Liver (tissue), 9 donors: Measurements from ENCODE around the gene GPR84. TPM values are rescaled to one million over a fixed set of nuclear protein-coding genes. Genes with fewer than 3 reads are reported as not detected.

Experiments used
- DNase-seq: peaks from one replicate; pipeline ENCODE4 v3.0.0-alpha.2; 2017; ENCODE audit warnings: low spot score
- H3K27ac ChIP-seq, 2 donors: one replicate each; pipeline ENCODE4 v1.7.0; 2013; ENCODE audit warnings: inconsistent platforms in 2 of 2, low read length in 2 of 2, control low read depth in 1 of 2, low read depth in 1 of 2, mild to moderate bottlenecking in 1 of 2
- H3K27me3 ChIP-seq, 4 donors: one replicate each; pipeline versions ENCODE4 v1.6.1 to v1.7.0; 2013; ENCODE audit warnings: low read length in 3 of 4, inconsistent platforms in 1 of 4, mild to moderate bottlenecking in 1 of 4, moderate library complexity in 1 of 4; ENCODE audit not compliant: control insufficient read depth in 4 of 4, insufficient read depth in 4 of 4
- H3K36me3 ChIP-seq, 4 donors: one replicate each; pipeline versions ENCODE4 v1.6.1 to v1.7.0; 2013; ENCODE audit warnings: low read length in 3 of 4, mild to moderate bottlenecking in 3 of 4, low read depth in 1 of 4, moderate library complexity in 1 of 4; ENCODE audit not compliant: control insufficient read depth in 4 of 4, insufficient read depth in 3 of 4
- H3K4me1 ChIP-seq, 4 donors: one replicate each; pipeline versions ENCODE4 v1.6.1 to v1.7.0; 2013; ENCODE audit warnings: low read length in 3 of 4, mild to moderate bottlenecking in 3 of 4, moderate library complexity in 1 of 4; ENCODE audit not compliant: control insufficient read depth in 4 of 4, insufficient read depth in 4 of 4
- H3K4me3 ChIP-seq, 3 donors: one replicate each; pipeline versions ENCODE4 v1.6.1 to v1.7.0; 2013; ENCODE audit warnings: low read length in 3 of 3, control low read depth in 1 of 3, low read depth in 1 of 3, mild to moderate bottlenecking in 1 of 3
- H3K9ac ChIP-seq, 2 donors: one replicate each; pipeline ENCODE4 v1.7.0; 2013; ENCODE audit warnings: low read length in 2 of 2, mild to moderate bottlenecking in 2 of 2, moderate library complexity in 2 of 2, control low read depth in 1 of 2, low read depth in 1 of 2
- H3K9me3 ChIP-seq, 4 donors: one replicate each; pipeline versions ENCODE4 v1.6.1 to v1.7.0; 2013; ENCODE audit warnings: low read length in 3 of 4; ENCODE audit not compliant: control insufficient read depth in 4 of 4
- EGR1 ChIP-seq, 2 donors: IDR thresholded peaks; 2 replicates each; pipeline ENCODE4 v1.6.1; 2016 to 2018; ENCODE audit warnings: antibody characterized with exemption in 2 of 2, low read depth in 2 of 2
- FOXA2 ChIP-seq: IDR thresholded peaks from 2 replicates; pipeline ENCODE4 v1.6.1; 2016; ENCODE audit warnings: antibody characterized with exemption
- GABPA ChIP-seq, 2 donors: IDR thresholded peaks in 1 of 2; conservative IDR thresholded peaks in 1 of 2; 2 replicates each; pipeline ENCODE4 v1.6.1; 2016; ENCODE audit warnings: antibody characterized with exemption in 2 of 2, mild to moderate bottlenecking in 1 of 2, moderate library complexity in 1 of 2
- HNF4A ChIP-seq, 2 donors: conservative IDR thresholded peaks; 2 replicates each; pipeline ENCODE4 v1.6.1; 2016; ENCODE audit warnings: antibody characterized with exemption in 2 of 2, mild to moderate bottlenecking in 2 of 2
- HNF4G ChIP-seq: IDR thresholded peaks from 2 replicates; pipeline ENCODE4 v1.6.1; 2016; ENCODE audit warnings: antibody characterized with exemption
- JUND ChIP-seq, 2 donors: IDR thresholded peaks; 2 replicates each; pipeline ENCODE4 v1.6.1; 2016; ENCODE audit warnings: antibody characterized with exemption in 2 of 2
- NR2F2 ChIP-seq: IDR thresholded peaks from 2 replicates; pipeline ENCODE4 v1.6.1; 2016; ENCODE audit warnings: antibody characterized with exemption
- RAD21 ChIP-seq, 2 donors: IDR thresholded peaks; 2 replicates each; pipeline ENCODE4 v1.6.1; 2016; ENCODE audit warnings: antibody characterized with exemption in 2 of 2, mild to moderate bottlenecking in 2 of 2
- RXRA ChIP-seq, 2 donors: IDR thresholded peaks; 2 replicates each; pipeline ENCODE4 v1.6.1; 2017 to 2018; ENCODE audit warnings: antibody characterized with exemption in 2 of 2, mild to moderate bottlenecking in 1 of 2
- SP1 ChIP-seq: IDR thresholded peaks from 2 replicates; pipeline ENCODE4 v1.6.1; 2018; ENCODE audit warnings: antibody characterized with exemption, mild to moderate bottlenecking
- TAF1 ChIP-seq: conservative IDR thresholded peaks from 2 replicates; pipeline ENCODE4 v1.6.1; 2016; ENCODE audit warnings: antibody characterized with exemption, mild to moderate bottlenecking
- YY1 ChIP-seq: IDR thresholded peaks from 2 replicates; pipeline ENCODE4 v1.6.1; 2016; ENCODE audit warnings: antibody characterized with exemption, mild to moderate bottlenecking
- WGBS: extraction: QIAGEN DNeasy Blood & Tissue Kit; methylation state at CpG from one replicate; pipeline ENCODE4 v1.1.7; 2013; 5-methylcytosine and 5-hydroxymethylcytosine counted together
- polyA plus RNA-seq, 2 donors: library from polyadenylated mRNA; stranded (reverse) in 1 of 2; unstranded in 1 of 2; fragments of 200-250 nt in 1 of 2; fragments of >200 nt in 1 of 2; fragmentation: Nextera tagmentation in 1 of 2; extraction: Ambion mirVana in 1 of 2; gene quantifications; one replicate each; pipeline versions ENCODE4 v1.2.1 to v1.2.3, GENCODE V29; 2013 to 2015
- total RNA-seq, 2 donors: library from RNA; depleted of rRNA; stranded (reverse); fragments of >200 nt; gene quantifications; one replicate each; pipeline ENCODE4 v1.2.3, GENCODE V29; 2014
- TF ChIP-seq, protein P1 (sequence below): IDR thresholded peaks from 2 replicates; pipeline ENCODE4 v1.6.1; 2016; ENCODE audit warnings: antibody characterized with exemption
- TF ChIP-seq, protein P2 (sequence below): IDR thresholded peaks from 2 replicates; pipeline ENCODE4 v1.6.1; 2016; ENCODE audit warnings: antibody characterized with exemption, mild to moderate bottlenecking
- TF ChIP-seq, protein P3 (sequence below): fragments of 150-350 bp; IDR thresholded peaks from 2 replicates; pipeline ENCODE4 v1.5.1; 2017; ENCODE audit warnings: improper control_type of control experiment, low read depth, low read length; ENCODE audit not compliant: missing input control
- TF ChIP-seq, protein P4 (sequence below): IDR thresholded peaks from 2 replicates; pipeline ENCODE4 v1.6.1; 2016; ENCODE audit warnings: antibody characterized with exemption
- donor health status: healthy.
- donor health status: healthy.
- donor health status: healthy.
- donor health status: healthy.
- donor health status: healthy.

The GPR84 gene
- total and polyA plus RNA-seq, 4 donors: 0.09 to 0.37 (median 0.33) TPM; not detected in 1

DNA sequence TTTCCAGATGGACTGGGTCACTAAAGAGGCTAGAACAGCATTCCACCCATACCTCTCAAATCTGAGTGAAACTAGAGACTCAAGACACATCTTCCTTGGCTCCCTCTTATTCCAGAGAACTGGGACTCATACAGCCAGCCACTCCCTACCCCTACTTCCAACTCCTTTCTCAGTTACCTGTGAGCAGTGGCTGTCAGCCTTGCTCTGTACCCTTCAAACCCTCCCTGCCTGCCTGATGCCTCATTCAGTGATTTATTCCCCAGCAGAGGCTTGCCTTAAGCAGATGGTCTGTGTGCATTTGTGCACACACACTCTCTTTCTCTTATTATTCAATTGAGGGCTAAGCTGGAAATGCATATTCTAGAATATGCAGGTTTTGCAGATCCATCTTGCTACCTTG is 14.6 kb downstream of the GPR84 start (continued):
- TF ChIP-seq, protein P1, sequence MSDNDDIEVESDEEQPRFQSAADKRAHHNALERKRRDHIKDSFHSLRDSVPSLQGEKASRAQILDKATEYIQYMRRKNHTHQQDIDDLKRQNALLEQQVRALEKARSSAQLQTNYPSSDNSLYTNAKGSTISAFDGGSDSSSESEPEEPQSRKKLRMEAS: no peak
- no peak for TF ChIP-seq HNF4A (conservative IDR thresholded peaks at IDR 0.05)

DNA sequence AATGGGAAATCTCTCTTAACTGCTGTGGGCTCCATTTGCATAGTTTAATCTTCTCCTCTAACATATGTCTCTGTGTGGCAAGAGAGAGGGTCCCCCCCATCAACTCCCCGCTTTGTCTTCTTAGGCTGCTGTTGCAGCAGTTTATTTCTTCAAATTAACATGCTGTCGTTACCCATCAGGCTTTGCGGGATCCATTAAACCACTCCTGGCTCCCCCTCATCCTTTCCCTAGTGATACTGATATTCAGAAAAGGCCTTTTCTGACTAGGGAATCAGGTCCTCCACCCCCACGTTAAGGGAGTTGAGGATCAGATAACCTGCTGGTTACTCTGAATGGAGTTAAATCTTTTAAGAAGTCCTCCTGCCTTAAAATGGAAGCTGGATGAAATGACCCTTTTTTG is 15.2 kb downstream of the GPR84 start:
- Histone ChIP-seq H3K36me3 (peaks cover 16 to 58% (median 47%) of the 10 kb centered on the region in 4 donors), H3K9ac (no peak overlapping the region), H3K9me3 (no peaks in the 10 kb centered on the region), H3K4me3 (no peak overlapping the region), H3K27ac (no peak overlapping the region), H3K27me3 (no peaks in the 10 kb centered on the region), H3K4me1 (peaks cover 6 to 27% (median 20%) of the 10 kb centered on the region in 4 donors)
- 97% methylated on average over 4 of the region's 4 CpGs for WGBS
- no peak for TF ChIP-seq TAF1
- TF ChIP-seq JUND (IDR thresholded peaks at IDR 0.05): no peak
- TF ChIP-seq HNF4G: no peak
- TF ChIP-seq RAD21 (IDR thresholded peaks at IDR 0.05): no peak
- TF ChIP-seq RXRA (IDR thresholded peaks at IDR 0.05): no peak
- TF ChIP-seq, protein P2, sequence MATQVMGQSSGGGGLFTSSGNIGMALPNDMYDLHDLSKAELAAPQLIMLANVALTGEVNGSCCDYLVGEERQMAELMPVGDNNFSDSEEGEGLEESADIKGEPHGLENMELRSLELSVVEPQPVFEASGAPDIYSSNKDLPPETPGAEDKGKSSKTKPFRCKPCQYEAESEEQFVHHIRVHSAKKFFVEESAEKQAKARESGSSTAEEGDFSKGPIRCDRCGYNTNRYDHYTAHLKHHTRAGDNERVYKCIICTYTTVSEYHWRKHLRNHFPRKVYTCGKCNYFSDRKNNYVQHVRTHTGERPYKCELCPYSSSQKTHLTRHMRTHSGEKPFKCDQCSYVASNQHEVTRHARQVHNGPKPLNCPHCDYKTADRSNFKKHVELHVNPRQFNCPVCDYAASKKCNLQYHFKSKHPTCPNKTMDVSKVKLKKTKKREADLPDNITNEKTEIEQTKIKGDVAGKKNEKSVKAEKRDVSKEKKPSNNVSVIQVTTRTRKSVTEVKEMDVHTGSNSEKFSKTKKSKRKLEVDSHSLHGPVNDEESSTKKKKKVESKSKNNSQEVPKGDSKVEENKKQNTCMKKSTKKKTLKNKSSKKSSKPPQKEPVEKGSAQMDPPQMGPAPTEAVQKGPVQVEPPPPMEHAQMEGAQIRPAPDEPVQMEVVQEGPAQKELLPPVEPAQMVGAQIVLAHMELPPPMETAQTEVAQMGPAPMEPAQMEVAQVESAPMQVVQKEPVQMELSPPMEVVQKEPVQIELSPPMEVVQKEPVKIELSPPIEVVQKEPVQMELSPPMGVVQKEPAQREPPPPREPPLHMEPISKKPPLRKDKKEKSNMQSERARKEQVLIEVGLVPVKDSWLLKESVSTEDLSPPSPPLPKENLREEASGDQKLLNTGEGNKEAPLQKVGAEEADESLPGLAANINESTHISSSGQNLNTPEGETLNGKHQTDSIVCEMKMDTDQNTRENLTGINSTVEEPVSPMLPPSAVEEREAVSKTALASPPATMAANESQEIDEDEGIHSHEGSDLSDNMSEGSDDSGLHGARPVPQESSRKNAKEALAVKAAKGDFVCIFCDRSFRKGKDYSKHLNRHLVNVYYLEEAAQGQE: no peak
- TF ChIP-seq SP1: no peak
- TF ChIP-seq NR2F2: no peak
- no peak for TF ChIP-seq YY1
- TF ChIP-seq GABPA (IDR thresholded peaks at IDR 0.05 in 1 of 2, conservative IDR thresholded peaks at IDR 0.05 in 1 of 2): no peak
- TF ChIP-seq, protein P3, sequence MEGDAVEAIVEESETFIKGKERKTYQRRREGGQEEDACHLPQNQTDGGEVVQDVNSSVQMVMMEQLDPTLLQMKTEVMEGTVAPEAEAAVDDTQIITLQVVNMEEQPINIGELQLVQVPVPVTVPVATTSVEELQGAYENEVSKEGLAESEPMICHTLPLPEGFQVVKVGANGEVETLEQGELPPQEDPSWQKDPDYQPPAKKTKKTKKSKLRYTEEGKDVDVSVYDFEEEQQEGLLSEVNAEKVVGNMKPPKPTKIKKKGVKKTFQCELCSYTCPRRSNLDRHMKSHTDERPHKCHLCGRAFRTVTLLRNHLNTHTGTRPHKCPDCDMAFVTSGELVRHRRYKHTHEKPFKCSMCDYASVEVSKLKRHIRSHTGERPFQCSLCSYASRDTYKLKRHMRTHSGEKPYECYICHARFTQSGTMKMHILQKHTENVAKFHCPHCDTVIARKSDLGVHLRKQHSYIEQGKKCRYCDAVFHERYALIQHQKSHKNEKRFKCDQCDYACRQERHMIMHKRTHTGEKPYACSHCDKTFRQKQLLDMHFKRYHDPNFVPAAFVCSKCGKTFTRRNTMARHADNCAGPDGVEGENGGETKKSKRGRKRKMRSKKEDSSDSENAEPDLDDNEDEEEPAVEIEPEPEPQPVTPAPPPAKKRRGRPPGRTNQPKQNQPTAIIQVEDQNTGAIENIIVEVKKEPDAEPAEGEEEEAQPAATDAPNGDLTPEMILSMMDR: no peak
- no peak for DNase-seq

DNA sequence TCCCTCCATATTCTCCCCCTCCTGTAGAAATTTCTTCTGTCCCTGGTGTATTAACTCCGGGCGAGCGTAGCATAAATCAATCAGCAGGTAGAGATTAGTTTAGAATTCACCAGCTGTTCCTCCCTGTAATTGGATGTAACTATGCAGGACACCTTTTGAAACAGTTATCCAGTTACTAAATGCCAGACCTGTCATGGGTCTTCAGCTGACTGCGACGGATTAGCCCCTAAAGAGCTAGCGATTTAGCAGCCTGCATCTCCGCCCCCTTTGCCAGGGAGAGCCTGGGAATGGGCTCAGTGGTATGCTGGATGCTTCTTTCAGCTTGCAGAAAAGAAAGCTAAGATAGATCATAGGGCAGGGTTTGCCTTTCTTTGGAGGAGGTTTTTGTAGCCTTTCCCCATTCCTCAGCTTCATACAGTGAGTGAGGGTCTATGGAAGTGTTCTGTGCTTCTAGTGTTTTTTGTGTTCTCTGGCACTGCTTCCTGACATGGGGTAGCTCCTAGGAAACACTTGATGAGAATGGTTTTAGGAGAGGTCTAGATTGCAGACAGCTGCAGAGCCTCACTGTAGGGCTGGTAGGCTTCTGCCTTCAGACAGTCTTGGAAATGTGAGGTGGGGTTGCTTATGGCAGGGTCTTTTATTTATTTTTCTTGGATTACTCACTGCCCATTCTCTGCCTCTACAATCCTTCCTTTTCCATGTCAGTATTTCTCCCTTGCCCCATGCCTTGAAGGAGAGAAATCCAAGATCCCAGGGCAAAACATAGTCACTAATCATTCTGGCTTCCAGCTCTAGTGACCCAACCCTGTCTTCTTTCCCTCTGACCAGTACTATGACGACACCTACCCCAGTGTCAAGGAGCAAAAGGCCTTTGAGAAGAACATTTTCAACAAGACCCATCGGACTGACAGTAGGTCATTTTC is 22.6 kb downstream of the GPR84 start:
- no peak for DNase-seq
- Histone ChIP-seq H3K27ac (no peak overlapping the region), H3K27me3 (no peaks in the 10 kb centered on the region), H3K9me3 (no peaks in the 10 kb centered on the region), H3K4me1 (peaks cover 3 to 20% (median 11%) of the 10 kb centered on the region in 4 donors), H3K9ac (no peak overlapping the region), H3K36me3 (peaks cover 12 to 49% (median 35%) of the 10 kb centered on the region in 4 donors), H3K4me3 (no peak overlapping the region)
- 95% methylated on average over 9 of the region's 9 CpGs for WGBS
- TF ChIP-seq, protein P4, sequence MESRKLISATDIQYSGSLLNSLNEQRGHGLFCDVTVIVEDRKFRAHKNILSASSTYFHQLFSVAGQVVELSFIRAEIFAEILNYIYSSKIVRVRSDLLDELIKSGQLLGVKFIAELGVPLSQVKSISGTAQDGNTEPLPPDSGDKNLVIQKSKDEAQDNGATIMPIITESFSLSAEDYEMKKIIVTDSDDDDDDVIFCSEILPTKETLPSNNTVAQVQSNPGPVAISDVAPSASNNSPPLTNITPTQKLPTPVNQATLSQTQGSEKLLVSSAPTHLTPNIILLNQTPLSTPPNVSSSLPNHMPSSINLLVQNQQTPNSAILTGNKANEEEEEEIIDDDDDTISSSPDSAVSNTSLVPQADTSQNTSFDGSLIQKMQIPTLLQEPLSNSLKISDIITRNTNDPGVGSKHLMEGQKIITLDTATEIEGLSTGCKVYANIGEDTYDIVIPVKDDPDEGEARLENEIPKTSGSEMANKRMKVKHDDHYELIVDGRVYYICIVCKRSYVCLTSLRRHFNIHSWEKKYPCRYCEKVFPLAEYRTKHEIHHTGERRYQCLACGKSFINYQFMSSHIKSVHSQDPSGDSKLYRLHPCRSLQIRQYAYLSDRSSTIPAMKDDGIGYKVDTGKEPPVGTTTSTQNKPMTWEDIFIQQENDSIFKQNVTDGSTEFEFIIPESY: no peak
- TF ChIP-seq FOXA2 (no peak), SP1 (no peak), HNF4G (no peak), EGR1 (IDR thresholded peaks at IDR 0.05; ENCODE audit: low read depth in 2 of 2) (no peak), JUND (IDR thresholded peaks at IDR 0.05) (no peak)
- TF ChIP-seq, protein P2: no peak
